ENCODE data around the gene GNG13.
"Not testable (repeated sequence)": the region's sequence is repeated elsewhere in the genome, so short reads cannot be mapped to it uniquely, and the experiment has no call there.

Gene GNG13

DNA sequence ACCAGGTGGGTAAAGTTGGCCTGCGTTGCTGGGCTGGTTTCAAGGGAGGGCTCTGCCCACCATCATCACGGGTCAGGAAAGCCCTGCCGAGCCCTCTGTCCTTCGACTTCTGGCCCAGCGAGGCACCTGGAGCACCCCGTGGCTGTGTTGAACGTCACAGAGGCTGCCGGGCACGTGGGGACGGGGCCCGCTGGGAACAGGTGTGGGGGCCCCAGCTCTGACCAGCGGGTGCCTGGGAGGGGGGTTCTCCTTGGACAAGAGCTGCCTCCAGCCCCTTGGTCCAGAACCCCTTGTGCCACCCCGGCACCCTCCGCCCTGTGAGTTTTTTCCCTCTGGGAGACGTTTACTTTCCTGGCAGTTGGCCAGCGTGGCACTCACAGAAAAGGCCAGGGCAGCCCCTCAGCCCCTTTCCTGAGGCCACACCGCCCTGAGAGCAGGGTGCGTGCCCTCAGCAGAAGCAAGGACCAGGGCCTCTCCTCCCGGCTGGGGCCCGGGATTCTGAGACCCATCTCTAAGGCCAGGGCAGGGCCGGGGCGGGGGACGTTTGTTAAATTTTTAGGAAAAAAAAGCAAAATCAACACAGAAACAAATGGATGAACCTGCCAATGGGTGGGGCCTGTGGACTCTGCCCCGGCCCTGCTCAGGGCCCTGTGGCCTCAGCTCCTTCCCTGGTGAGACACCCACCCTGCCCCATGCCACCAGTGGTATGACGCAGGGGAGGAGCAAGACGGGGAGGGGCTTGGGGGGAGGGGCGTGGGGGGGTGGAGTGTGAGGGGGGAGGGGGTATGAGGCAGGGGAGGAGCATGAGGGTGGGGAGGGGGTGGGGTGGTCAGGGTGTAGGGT lies 31.3 kb upstream of the GNG13 start:
- no peak for DNase-seq (ENCODE audit: low spot score)

- DNase-seq (ENCODE audit: low spot score), result no peak
Observed at GRCh38 chr16:830871-831570, 30.5 kb upstream of the GNG13 start.

DNA sequence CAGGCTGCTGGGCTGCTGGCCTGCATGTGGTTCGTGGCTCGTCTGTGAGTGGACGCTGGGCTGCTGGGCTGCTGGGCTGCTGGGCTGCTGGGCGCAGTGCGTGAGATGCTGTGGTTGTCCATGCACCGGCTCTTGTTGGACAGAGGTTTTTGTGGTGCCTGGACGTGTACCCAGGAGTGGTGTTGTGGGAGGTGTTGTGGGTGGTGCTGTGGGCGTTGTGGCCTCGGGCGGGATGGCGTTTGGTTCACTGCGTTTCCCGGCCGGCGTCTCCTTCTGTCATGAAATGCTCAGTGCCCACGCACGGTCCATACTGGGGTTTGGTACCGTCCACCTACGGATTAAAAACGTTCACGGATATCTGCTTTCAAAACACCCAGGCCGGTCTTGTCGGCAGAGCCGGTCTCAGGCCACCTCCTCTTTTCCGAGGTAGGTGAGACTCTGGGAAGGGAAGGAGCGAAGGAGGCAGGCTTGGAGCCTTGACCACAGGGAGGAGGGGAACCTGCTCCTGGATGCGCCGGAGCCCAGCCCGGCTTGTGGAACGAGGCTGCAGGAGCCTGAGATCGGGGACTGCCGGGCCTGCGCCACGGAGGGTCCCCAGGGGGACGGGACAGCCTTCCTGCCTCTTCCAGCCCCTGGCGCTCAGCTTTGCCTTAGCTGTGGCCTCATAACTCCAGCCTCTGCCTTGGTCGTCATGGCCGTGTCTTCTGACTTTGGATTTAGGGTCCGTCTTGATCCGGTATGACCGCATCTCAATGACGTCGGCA lies 29.8 kb upstream of the GNG13 start:
- DNase-seq (ENCODE audit: low spot score), result no peak

- DNase-seq (ENCODE audit: low spot score), result no peak
Observed at GRCh38 chr16:828891-829290, 28.4 kb upstream of the GNG13 start.

- DNase-seq (ENCODE audit: low spot score), result no peak
Observed at GRCh38 chr16:827513-827912, 27.0 kb upstream of the GNG13 start.

DNA sequence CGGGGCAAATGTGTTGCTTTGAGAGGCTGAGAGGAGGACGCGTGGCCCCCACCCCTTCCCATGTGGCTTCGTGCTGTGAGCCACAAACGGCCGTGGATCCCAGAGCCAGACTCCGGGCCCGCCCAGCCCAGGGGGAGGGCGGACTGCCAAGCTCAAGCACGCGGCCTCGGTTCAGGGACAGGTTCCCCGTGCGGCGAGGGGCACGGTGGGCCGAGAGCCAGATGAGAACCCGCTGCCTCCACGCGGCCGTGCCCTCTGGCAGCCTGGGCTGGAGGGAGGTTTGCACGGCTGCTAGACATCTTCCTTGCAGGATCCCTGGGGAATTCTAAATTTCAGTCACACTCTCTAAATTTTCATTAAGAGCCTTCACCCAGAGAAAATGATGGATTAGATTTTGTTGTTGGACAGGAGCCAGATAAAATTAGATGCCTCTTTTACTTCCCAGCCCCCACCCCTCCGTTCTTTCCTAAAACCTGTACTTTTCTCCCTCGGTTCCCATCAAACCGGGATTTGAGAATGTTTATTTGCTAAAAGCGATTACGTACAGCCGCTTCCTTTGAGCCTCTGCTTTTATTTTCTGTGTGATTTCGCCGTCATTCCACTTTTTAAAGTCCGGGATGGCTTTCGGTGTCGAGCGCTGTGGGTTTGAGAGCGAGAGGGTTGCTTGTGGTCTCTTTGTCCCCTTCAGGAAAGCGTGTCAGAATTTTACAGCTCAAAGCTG lies 25.0 kb upstream of the GNG13 start:
- DNase-seq (ENCODE audit: low spot score), result no peak

GRCh38 chr16:824601-825000 lies 24.1 kb upstream of the GNG13 start:
- no peak for DNase-seq (ENCODE audit: low spot score)

- no peak for DNase-seq (ENCODE audit: low spot score)
Observed at GRCh38 chr16:824194-824593, 23.7 kb upstream of the GNG13 start.

GRCh38 chr16:822909-823297 lies 22.4 kb upstream of the GNG13 start:
- no peak for DNase-seq (ENCODE audit: low spot score)

DNA sequence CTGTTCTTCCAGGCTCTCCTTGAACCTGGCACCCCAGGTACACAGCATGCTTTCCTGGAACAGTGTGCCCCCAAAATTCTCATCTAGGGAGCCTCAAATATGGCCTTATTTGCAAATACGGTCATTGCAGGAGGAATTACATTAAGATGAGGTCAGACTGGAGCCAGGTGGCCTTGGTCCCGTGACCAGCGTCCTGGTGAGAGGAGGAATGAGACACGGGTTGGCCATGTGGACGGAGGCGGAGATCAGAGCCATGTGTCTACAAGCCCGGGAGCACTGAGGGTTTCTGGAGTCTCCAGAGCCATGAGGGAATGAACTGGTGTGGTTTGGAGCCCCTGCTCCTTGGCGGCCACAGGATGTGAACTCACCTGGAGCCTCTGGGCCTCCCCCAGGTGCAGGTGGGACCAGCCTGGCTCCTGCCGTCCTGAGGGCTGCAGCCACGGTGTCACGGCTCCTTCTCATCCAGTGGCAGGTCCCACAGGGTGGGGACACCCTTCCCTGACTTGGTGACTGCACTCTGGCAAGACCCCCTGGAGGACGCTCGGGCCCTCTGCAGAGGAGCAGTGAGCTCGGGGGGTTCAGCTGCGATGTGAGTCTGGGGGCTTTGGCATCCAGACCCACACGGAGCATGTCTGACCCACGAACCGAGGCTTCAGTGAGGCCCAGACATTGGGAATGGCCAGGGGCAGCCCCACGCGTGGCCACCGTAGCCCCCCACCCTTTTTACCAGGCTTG lies 21.8 kb upstream of the GNG13 start:
- DNase-seq (ENCODE audit: low spot score), result no peak

DNA sequence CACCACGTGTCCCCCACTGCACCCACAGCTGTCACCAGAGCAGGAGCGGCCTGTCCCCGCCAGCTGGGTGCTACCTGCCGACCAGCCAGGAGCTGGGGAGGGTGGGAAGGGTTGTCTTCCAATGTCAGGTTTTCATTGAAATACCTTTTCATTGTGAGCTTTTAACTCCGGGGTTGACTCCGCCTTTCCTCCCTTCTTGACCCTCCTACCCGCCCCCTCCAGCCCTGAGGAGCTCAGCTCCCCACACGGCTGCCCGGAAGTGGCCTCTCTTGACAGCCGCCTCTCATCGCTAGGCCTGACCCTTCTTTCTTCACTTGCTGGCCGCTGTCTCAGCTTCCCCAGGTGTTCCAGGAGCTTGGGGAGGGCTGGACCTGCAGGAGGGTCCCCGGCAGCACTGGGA lies 21.2 kb upstream of the GNG13 start:
- no peak for DNase-seq (ENCODE audit: low spot score)

GRCh38 chr16:820748-821147 lies 20.2 kb upstream of the GNG13 start:
- DNase-seq (ENCODE audit: low spot score), result no peak

- not testable (repeated sequence) for DNase-seq (ENCODE audit: low spot score)
Observed at GRCh38 chr16:820044-820408, 19.5 kb upstream of the GNG13 start.

GRCh38 chr16:819336-820043 lies 19.0 kb upstream of the GNG13 start:
- DNase-seq (ENCODE audit: low spot score), result no peak

DNA sequence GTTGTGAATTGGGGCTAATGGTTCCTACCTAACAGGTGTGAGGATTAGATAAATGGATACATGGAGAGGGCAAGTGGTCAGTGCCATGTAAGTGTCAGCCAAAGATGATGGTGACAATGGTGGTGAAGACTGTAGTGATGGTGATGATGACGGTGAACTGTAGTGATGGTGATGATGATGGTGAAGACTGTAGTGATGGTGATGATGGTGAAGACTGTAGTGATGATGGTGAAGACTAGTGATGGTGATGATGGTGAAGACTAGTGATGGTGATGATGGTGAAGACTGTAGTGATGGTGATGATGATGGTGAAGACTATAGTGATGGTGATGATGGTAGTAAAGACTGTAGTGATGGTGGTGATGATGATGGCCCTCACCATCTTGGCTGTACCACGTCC lies 18.1 kb upstream of the GNG13 start:
- DNase-seq (ENCODE audit: low spot score), result no peak

GRCh38 chr16:818132-818531 lies 17.6 kb upstream of the GNG13 start:
- DNase-seq (ENCODE audit: low spot score), result no peak

DNA sequence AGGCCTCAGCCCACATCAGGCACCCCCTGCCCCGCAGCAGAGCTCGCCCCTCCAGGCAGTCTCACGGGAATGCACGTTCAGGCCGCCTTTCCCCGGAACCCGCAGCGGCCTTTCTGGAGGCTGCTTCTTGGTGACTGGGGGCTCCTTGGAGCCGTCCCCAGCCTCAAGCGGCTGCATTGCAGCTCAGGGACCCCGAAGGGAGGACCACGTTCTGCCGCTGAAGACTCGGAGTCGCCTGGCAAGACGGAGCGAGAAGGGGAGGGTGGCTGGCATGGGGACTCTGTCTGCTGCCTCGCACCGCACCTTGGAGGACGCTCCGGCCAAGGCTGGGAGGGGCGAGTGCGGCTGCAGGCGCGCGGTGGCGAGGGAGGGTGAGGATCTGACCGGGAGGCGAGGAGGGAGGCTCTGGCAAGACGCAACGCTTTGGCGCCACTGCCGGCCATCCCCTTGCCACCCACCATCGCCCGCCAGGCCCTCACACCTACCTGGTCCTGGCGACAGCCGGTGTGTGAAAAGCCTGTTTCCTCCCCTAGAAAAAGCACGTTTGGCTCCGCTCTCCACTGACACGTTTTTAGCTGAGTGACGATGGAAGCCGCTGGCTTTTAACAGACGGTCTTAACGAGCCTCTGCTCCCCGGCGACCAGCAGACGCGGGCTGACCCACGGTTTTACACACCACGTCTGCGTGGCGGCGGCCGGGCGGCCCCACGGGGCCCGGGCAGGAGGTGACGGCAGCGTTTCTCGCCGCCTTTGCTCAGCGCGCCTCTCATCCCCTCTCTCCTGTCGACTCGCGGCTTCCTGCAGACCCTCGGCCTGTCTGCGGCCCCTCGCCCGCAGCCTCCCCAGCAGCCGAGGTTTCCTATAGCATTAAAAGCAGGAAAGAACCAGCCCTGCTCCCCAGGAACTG lies 16.7 kb upstream of the GNG13 start:
- no peak for DNase-seq (ENCODE audit: low spot score)

- DNase-seq (ENCODE audit: low spot score), result no peak
Observed at GRCh38 chr16:815861-816260, 15.3 kb upstream of the GNG13 start.

GRCh38 chr16:814974-815373 lies 14.4 kb upstream of the GNG13 start:
- no peak for DNase-seq (ENCODE audit: low spot score)

DNA sequence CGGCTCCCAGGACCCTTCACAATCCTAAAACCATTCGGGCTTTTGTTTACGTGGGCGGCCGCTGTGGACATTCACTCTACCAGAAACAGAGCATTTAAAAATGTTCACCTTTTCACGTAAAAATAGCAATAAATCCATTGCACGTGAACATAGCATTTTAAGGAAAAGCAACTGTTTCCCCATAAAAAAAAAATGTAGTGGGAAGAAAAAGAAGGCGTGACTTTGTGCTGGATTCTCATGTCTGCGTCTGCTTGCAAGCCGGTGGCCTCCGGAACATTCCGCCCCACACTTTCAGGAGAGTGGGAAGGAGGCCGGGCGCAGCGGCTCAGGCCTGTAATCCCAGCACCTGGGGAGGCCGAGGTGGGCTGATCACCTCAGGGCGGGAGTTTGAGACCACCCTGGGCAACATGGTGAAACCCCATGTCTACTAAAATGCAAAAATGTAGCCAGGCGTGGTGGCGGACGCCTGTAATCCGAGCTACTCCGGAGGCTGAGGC lies 13.4 kb upstream of the GNG13 start:
- DNase-seq (ENCODE audit: low spot score), result no peak
